Inferior parietal cortex (tissue), 1 donor: ENCODE results near the gene RAB7A.
A peak's percentile ranks its signal among the peaks of the same experiment; 100 is the strongest.
"Not testable (repeated sequence)": the region's sequence is repeated elsewhere in the genome, so short reads cannot be mapped to it uniquely, and the experiment has no call there.

Experiments
- DNase-seq: peaks from one replicate; pipeline ENCODE4 v3.0.0-alpha.2; 2016; ENCODE audit errors: extremely low spot score

Gene RAB7A

DNA sequence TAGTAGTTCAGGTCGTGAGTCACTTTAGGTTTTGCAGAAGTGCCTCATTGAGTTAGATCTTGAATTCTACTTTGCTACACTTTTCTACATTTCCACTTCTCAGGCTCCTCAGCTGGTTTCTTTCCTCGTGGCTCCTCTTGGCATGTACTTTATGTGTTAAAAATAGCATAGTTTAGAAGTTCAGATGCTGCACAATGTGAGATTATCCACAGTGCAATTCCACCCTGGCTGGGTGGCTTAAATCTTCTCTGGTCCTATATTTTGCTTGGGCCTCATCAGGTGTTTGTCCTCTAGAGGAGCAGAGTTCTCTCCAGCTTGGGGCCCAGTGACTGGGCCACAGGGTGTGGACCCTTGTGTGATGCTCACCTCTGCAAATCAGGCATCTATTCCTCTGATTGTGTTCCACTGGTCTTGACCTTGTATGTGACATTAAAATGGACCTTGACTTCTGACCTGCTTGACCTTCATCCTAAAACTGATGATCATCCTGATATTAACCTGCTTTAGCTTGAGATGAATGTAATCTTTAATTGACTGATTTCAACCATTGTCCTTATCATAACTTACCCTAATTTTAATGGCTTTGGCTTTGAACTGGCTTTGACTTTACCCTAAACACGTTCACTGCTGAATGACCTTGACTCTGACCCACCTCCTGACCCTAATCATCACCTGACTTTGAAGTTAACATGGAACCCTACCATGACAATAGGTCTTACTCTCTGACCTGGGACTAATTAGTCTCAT, 89.5 kb downstream of the RAB7A start:
- DNase-seq: no peak

DNA sequence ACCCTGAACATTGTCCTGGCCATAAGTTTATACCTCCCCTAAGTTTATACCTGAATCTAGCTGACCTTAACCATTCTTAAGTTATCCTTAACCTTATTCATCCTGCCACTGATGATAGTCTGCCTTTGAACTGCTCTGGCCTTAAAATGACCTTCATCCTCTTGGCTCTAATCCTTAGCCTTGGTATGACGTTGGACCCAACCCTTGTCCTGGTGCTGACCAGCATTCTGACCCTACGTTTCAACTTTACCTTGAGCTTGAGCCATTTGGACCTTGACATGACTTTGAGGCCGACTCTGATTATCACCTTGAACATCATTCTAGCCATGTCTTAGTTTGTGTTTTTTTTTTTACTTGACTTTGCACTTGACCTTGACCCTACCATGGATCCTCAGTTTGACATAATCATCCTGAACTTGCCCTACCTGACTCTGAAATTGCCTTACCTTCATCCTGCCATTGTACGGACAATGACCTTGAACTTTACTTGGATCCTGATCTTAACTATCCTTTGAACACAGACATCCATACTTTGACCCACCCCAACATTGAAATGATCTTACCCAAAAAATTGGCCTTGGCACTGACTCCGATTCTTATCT, 92.3 kb downstream of the RAB7A start:
- DNase-seq: no peak

DNA sequence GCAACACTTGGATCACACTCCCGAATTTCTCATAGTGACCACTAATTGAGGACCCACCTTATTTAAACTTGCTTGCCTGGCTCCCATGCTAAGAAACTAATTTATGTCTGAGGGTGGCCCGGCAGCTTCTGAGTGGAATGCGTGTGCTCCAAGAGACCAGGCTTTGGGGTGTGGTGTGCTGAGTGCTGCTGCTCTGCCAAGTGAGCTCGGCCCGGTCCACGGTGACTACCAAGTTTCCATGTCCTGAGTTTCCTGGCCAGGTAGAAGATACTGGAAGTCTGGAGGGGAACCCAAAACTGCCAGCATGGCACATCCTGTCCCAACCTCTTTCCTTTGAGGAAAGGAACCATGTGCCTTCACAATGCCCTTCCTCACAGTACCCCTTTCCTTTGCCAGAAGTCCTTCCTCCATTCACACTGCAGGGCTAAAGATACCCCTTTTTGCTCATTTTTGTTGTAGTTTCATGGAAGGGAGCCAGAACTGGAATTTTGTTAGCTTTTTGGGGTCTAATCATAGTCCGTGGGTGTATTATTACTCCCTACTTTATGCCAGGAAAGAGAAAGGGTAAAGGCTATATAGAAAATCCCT, 94.4 kb downstream of the RAB7A start:
- DNase-seq: no peak

- DNase-seq: no peak
Measured at GRCh38 chr3:128823008-128823407, 97.0 kb downstream of the RAB7A start.

DNA sequence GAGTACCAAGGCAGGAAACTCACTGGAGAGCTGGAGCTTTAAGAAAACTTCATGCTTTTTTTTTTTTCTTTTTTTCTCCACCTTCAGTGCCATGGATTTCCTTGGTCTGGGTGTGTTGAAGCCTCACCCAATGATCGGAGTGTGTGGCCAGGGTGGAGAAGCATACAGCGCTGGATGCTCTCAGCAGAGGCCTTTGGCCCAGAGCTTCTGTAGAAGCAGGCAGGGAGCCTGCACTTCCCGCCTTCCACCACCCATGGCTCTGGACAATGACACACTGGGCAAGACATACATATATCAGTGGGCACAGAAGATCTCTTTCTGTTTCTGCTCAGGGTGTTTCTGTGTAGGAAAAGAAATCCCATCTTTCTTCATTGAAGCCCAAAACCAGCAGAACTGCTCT, 97.6 kb downstream of the RAB7A start:
- no peak for DNase-seq

- no peak for DNase-seq
Measured at GRCh38 chr3:128824132-128824850, 98.3 kb downstream of the RAB7A start.

DNA sequence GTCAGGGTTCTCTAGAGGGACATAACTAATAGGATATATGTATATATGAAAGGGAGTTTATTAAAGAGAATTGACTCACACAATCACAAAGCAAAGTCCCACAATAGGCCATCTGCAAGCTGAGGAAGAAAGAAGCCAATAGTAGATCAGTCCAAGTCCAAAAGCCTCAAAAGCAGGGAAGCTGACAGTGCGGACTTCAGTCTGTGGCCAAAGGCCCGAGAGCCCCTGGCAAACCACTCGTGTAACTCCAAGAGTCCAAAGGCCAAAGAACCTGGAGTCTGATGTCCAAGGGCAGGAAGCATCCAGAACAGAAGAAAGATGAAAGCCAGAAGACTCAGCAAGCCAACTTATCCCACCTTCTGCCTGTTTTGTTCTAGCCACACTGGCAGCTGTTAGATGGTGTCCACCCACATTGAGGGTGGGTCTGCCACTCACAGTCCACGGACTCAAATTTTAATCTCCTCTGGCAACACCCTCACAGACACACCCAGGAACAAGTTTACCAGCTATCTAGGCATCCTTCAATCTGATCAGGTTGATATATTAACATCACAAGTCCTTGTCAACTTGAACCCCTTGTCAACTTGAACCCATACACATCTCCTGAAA, 99.2 kb downstream of the RAB7A start:
- no peak for DNase-seq

GRCh38 chr3:128829087-128829486, 103.1 kb downstream of the RAB7A start:
- DNase-seq: not testable (repeated sequence)

DNA sequence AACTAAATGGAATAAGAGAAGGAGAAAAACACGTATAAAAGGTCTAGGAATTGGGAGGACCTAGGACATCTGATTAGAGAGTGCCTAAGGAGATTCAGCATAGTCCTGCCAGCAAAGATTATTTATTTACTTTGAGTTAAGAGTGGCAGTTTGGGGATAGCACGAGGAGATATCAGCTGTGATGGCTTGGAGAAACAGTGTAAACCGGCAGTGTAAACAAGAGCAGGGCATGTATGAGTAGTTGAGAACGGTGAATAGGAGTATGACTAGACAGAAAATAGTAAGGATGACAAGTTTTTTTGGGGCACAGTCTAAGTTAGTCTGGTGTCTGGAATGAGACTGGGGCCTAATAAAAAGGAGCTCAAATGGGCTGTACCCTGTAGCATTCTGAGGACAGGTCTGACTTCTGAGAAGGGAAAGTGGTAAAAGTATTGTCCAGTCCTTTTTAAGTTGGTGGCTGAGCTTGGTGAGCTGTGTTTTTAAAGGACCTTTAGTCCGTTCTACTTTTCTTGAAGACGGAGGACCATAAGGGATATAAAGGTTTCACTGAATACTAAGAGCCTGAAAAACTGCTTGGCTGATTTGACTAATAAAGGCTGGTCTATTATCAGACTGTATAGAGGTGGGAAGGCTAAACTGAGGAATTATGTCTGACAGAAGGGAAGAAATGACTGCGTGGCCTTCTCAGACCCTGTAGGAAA, 104.1 kb downstream of the RAB7A start:
- not testable (repeated sequence) for DNase-seq

DNA sequence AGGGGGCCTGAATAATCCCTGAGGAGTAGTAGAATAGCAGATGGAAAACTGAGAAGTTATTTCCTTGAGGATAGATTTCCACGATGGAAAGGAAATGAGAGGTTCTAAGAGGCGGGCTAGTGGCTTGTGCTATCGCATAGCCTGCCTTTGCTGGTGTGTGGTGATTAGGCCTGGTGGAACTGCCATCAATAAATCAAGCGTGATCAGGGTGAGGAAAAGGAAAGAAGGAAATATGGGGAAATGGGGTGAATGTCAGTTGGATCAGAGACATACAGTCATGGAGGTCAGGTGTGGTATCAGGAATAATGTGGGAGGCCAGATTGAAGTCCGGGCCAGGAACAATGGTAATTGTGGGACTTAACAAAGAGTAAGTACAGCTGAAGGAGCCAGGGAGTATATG, 104.8 kb downstream of the RAB7A start:
- DNase-seq: not testable (repeated sequence)

DNA sequence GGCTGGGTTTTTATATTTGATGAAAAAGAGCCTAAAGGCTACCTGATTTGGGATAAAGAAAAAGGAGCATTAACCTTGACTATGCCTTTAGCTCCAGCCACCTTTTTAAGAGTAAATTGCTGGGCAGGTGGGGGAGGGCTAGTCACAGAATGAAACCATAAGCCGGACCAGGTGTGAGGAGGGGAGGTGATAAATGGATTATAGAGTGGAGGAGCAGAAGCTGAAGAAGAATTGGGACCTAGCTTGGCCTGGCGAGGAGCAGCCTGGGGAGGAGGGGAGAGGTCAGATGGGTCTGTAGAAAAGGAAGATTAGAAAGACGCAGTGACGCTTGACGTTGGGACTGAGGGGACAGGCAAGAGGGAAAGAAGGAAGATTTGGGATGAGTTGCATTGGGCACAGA, 107.0 kb downstream of the RAB7A start:
- DNase-seq: not testable (repeated sequence)

- no peak for DNase-seq
Measured at GRCh38 chr3:128835096-128835495, 109.1 kb downstream of the RAB7A start.

- no peak for DNase-seq
Measured at GRCh38 chr3:128841926-128842920, 116.2 kb downstream of the RAB7A start.

DNA sequence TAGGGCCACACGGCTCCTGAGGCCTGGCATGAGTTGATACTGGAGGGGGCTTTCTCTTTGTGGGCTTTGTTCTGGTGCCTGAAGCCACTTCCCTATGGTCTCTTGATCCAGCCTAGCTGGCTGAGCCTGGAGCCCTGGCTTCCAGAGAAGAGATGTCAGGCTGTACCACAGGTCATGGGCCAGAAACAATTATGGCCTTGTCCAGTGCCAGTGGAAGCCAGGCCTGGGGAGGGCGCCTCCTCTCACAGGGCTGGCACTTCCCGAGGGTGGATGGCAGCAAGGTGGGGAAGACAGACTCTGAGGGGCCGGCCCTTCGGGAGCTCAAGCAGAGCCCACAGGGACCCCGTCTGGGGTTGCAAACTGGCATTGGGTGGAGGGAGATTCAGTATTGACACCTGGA, 118.5 kb downstream of the RAB7A start:
- DNase-seq: no peak

DNA sequence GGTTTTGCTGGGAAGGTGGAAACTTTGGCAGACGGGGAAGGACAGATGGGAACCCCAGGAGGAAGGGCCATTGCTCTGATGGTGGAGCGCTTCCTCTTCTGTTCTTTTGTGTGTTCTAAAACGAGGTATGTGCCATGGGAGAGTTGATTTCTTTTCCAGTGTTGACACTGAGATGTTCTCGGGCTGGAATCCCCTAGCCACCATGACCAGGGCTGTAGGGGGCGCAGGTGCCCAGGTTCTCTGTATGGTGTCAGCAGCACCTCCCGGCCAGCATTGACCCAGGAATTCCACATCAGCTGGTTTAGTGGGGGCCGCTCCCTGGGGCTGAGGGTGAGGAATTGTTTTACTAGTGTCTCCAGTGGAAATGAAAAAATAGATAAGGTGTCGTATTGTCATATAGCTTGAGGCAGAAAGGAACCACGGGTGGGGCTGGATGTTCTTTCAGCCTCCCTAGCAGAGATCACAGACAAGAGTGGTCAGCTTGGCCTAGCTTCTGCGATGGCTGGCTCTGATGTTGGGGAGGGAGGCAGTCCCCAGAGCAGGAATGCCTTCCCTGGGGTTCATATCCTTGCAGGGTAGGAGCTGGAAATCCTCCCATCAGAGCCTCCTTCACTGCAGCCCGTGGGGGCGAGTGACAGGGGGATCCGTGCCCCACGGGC, 119.3 kb downstream of the RAB7A start:
- DNase-seq: no peak

DNA sequence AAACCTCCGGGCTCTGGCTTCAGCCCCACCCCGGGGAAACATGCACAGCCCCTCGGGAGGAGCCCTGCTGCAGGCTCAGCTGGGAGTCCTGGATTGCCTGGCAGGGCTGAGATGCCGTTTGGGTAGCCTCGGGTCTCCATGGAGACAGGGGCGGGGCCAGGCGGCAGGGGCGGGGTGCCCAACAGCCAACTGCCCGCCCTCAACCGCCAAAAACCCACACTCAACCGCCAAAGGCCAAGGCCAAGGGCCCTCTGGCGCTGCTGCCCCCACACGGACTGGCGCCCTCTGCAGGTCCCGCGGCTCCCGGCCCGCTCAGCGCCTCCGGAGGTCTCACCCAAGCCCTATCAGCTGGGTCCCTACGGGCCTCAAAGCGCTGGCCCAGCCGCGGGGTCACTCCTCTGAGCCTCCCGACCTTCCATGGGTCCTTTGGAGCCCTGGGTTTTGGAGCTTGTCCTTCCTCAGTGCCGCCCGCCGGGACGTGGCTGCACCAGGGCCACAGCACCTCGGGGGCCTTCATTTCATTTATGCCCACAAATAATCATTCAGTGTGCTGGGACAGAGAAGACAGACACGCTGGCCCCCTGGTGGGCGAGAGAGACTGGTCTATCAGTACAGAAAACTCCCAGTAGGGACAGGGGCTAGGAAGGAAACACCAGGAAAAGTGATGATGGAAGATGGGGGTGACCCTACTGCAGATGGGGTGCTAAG, 119.9 kb downstream of the RAB7A start:
- peak; percentile 64 for DNase-seq

GRCh38 chr3:128846486-128846891, 120.5 kb downstream of the RAB7A start:
- no peak for DNase-seq

DNA sequence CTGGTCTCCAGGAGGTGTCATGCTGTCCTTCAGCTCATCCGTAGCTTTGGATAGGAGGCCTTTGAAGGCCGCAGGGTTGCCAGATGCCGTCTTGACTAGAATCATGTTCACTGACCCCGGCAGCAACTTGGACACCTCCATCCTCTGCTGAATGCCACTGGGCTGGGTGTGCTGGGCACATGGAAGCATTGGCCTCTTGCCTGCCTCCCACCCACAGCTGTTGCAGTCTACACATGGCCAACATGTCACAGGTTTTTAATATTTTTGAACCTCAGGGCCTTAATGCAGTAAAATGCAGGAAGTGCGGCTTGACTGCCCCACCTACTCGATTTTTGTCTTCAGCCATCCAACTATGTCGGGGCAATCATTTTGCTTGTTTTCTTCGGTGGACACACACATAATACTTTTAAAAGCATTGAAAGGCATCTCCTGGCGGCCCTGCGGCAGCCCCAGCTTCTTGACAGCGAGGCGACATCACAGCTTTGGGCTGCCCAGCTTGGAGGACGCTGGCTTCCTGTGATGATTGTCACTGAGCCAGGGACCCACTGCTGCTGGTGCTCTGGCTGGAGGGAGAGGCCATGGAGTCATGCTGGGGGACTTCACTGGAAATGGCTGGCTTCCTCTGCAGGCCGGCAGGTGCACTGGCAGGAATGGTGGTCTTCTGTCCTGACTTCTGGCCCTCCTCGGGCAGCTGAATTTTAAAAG, 121.8 kb downstream of the RAB7A start:
- no peak for DNase-seq
